ENCODE data around the gene CARS2. TPM values are rescaled to one million over a fixed set of nuclear protein-coding genes. Genes with fewer than 3 reads are reported as not detected.

CARS2 gene
- total and polyA plus RNA-seq, 2 of the 8 experiments (the other 6 are each of a cell fraction or from before 2014, with no cell fraction given): 47.7 to 55.9 TPM

GRCh38 chr13:110698689-110699088 is 7.2 kb downstream of the CARS2 start:
- POLR2A ChIA-PET (ENCODE audit: partially characterized antibody): no interaction called here
- FAIRE-seq: no peak
- no peak for TF ChIP-seq BACH1 (IDR thresholded peaks at IDR 0.05; ENCODE audit: low read length)
- no peak for TF ChIP-seq EGR1 (IDR thresholded peaks at IDR 0.05; ENCODE audit: borderline replicate concordance, low read depth, low read length)
- no peak for TF ChIP-seq ZNF274 (IDR thresholded peaks at IDR 0.05; ENCODE audit: borderline replicate concordance, extremely low read depth, low read length)
- no peak for TF ChIP-seq GTF2F1 (IDR thresholded peaks at IDR 0.05; ENCODE audit: borderline replicate concordance, low read depth, low read length)
- no peak for TF ChIP-seq PHF8 (conservative IDR thresholded peaks at IDR 0.05; ENCODE audit: low read depth, low read length)
- no peak for TF ChIP-seq TAF7 (optimal IDR thresholded peaks at IDR 0.05; ENCODE audit: borderline replicate concordance, low read depth, low read length)
- no peak for TF ChIP-seq TAF1 (IDR thresholded peaks at IDR 0.05; ENCODE audit: low read depth, low read length)
- no peak for TF ChIP-seq SUZ12 (IDR thresholded peaks at IDR 0.05; ENCODE audit: low read length)
- TF ChIP-seq HDAC6 (IDR thresholded peaks at IDR 0.05; ENCODE audit: low read depth, low read length): no peak
- no peak for TF ChIP-seq SIN3A (conservative IDR thresholded peaks at IDR 0.05 in 1 of 2, IDR thresholded peaks at IDR 0.05 in 1 of 2; ENCODE audit: low read depth in 1 of 2, low read length in 2 of 2)
- TF ChIP-seq MAX (IDR thresholded peaks at IDR 0.05): no peak
- TF ChIP-seq E2F6 (IDR thresholded peaks at IDR 0.05): no peak
- TF ChIP-seq NRF1 (IDR thresholded peaks at IDR 0.05; ENCODE audit: low read depth, low read length): no peak

More at GRCh38 chr13:110698689-110699088, 7.2 kb downstream of the CARS2 start:
- Histone ChIP-seq H3K23ac (ENCODE audit: insufficient read length) (no peak overlapping the region), H3K4ac (replicated peaks; ENCODE audit: insufficient read length, low read depth, low read length) (no peak overlapping the region), H2AFZ (ENCODE audit: low read length) (no peak overlapping the region), H2BK120ac (replicated peaks; ENCODE audit: low read depth, low read length) (no peak overlapping the region), H4K8ac (ENCODE audit: extremely low read depth, insufficient read depth, low read length) (no peak overlapping the region), H4K20me1 (replicated peaks in 1 of 2; ENCODE audit: control insufficient read depth in 1 of 2, insufficient read depth in 2 of 2, low read length in 2 of 2) (peaks cover 0 to 2% of the 10 kb centered on the region in 2 experiments), H3K18ac (ENCODE audit: extremely low read depth, low read length) (no peak overlapping the region), H3K79me2 (ENCODE audit: control insufficient read depth in 1 of 2, insufficient read depth in 2 of 2, low read length in 2 of 2) (no peaks in the 10 kb centered on the region), H2BK15ac (ENCODE audit: low read length) (no peak overlapping the region), H2BK12ac (ENCODE audit: low read depth, low read length) (no peak overlapping the region), H3K14ac (ENCODE audit: insufficient read length) (no peak overlapping the region), H4K91ac (replicated peaks; ENCODE audit: insufficient read length, low read length) (no peak overlapping the region), H3K4me1 (replicated peaks in 1 of 4; ENCODE audit: control insufficient read depth in 3 of 4, insufficient read depth in 4 of 4, low read length in 3 of 4) (peaks cover 0 to 3% (median under 1%) of the 10 kb centered on the region in 4 experiments; a peak in 1 of 7 replicates), H3K4me3 (ENCODE audit: extremely low read depth in 1 of 4, insufficient read depth in 2 of 4, low read depth in 3 of 4, low read length in 4 of 4) (no peak overlapping the region), H3K79me1 (ENCODE audit: low read depth, low read length) (peaks cover 5% of the 10 kb centered on the region), H3K56ac (replicated peaks; ENCODE audit: insufficient read length, low read depth, low read length) (no peak overlapping the region), H3K23me2 (ENCODE audit: low read depth, low read length) (no peaks in the 10 kb centered on the region), H3K36me3 (ENCODE audit: control insufficient read depth in 2 of 4, insufficient read depth in 4 of 4, low read length in 3 of 4) (peaks cover 4 to 35% (median 24%) of the 10 kb centered on the region in 4 experiments; a peak in 6 of 8 replicates), H4K5ac (ENCODE audit: insufficient read length, low read depth, low read length) (no peak overlapping the region), H3K9ac (replicated peaks in 1 of 4; ENCODE audit: extremely low read depth in 1 of 4, low read depth in 3 of 4, low read length in 3 of 4) (no peak overlapping the region), H2BK20ac (ENCODE audit: low read length) (no peak overlapping the region), H3K27me3 (replicated peaks in 1 of 4; ENCODE audit: control insufficient read depth in 3 of 4, extremely low read depth in 1 of 4, insufficient read depth in 3 of 4, low read length in 3 of 4) (no peaks in the 10 kb centered on the region), H2AK5ac (ENCODE audit: low read depth, low read length) (no peak overlapping the region), H3K4me2 (ENCODE audit: insufficient read depth in 1 of 2, low read depth in 2 of 2, low read length in 2 of 2) (no peak overlapping the region), H3K9me3 (ENCODE audit: insufficient read depth in 2 of 2, low read depth in 1 of 2, low read length in 1 of 2) (no peaks in the 10 kb centered on the region), H2BK5ac (ENCODE audit: low read depth, low read length) (no peak overlapping the region), H3K27ac (ENCODE audit: low read depth, low read length) (no peak overlapping the region)
- DNase-seq (ENCODE audit: low read depth in 1 of 2, low spot score in 2 of 2): no peak
- 96% methylated on average over 4 of the region's 4 CpGs; no CpG with 5 or more reads in 1 of the 2 experiments for WGBS, 2 experiments (ENCODE audit: extremely low coverage in 1 of 2, insufficient coverage in 1 of 2, insufficient read length in 1 of 2, insufficient replicate concordance in 2 of 2, low coverage in 1 of 2, low lambda C conversion rate in 2 of 2, missing lambda C conversion rate in 1 of 2)
- CTCF ChIA-PET (ENCODE audit: partially characterized antibody): no interaction called here

Measured in H1 (cell line).